ENCODE results near the gene UBE2V1.
"Not testable (repeated sequence)": the region's sequence is repeated elsewhere in the genome, so short reads cannot be mapped to it uniquely, and the experiment has no call there.

Gene UBE2V1

DNA sequence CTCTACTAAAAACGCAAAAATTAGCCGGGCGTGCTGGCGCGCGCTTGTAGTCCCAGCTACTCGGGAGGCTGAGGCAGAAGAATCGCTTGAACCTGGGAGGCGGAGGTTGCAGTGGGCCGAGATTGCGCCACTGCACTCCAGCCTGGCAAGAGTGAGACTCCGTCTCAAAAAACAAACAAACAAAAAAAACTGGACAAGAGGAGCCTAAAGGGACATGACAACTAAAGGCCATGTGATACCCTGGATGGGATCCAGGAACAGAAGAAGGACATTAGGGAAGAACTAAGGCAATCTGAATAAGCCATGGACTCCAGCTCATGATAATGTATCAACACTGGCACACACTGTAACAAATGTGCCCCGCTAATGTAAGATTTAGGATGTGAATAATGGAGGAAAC is 24.8 kb upstream of the UBE2V1 start:
- DNase-seq: not testable (repeated sequence)

DNA sequence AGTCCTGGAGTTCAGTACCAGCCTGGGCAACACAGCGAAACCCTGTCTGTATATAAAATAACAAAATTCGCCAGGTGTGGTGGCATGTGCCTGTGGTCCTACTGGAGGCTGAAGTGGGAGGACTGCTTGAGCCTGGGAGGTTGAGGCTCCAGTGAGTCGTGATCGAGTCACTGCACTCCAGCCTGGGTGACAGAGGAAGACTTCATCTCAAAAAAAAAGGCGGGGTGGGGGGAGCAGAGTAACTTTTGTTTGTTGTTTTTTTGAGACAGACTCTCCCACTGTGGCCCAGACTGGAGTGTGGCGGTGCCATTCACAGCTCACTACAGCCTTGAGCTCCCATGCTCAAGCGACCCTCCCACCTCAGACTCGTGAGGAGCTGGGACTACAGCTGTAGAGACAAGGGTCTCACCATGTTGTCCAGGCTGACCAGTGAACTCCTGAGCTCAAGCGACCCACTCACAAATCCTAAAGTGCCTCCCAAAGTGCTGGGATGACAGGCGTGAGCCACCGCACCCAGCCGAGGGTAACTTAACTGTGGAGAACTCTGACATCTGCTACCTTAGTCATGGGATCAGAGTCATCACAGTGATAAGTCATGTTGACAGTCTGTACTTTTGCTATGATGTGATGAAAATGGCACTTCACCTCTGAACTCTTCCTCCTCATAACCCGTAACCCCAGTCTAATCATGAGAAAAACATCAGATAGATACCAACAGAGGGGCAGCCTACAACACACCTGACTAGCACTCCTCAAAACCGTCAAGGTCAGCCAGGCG is 24.1 kb upstream of the UBE2V1 start:
- DNase-seq: no peak

DNA sequence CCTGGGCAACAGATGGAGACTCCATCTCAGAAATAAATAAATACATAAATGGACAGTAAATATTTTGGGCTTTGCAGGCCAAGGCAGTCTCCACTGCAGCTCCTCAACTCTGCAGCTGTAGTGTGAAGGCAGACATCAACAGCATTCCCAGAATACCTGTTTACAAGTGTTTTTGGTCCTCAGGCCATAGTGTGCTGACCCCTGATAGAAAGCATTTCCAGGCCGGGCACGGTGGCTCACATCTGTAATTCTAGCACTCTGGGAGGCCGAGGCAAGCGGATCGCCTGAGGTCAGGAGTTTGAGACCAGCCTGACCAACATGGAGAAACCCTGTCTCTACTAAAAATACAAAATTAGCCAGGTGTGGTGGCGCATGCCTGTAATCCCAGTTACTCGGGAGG is 22.2 kb upstream of the UBE2V1 start:
- not testable (repeated sequence) for DNase-seq

DNA sequence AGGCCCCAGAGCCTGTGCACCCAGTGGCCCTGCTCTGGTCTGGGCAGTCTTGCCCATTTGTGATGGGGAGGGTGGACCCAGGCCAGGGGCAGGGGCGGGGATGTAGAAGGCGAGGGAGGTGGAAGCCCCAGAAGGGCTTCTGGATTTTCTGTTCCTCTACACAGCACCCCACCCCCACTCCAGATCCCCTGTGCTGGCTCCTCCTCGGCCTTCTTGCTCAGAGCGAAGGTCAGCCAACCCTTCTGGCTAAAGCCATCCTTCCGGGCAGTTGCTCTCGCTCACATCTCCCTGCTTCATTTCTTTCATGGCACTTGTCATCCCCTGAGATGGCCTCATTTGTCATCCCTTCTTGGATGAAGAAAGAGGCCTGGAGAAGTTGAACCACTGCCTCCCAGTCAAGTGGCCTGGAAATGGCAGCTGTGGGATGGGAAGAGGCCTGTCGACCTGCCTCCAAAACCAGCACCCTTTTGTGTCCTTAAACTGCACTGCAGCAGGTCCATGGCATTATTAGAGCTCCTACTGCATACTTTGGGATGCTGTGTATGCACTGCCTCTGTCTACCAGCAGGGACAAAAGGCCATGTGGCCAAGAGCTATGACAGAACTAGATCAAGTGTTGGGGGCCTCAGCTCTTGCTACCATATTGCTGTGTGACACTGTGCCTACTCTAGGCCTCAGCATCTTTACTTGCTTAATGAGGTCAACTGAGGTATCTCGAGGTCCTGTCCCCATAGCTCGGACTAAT is 20.7 kb upstream of the UBE2V1 start:
- DNase-seq: no peak

DNA sequence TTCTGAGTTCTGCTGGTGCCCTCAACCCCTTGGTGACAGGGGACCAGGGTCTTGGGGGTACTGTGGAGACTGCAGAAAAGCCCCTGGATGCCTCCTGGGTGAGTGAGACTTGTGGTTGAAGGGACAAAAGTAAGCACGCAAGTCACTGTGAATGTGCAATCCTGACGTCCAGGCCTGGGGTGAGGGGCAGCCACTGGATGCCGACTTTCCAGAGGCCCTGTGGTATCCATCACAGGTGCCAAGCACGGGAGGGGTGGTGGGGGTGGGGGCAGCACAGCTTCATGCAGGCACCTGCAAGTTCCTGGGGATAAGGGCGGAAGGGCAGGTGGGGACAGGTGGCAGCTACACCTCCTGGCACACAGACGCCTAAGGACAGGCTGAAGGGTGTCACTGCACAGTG is 20.1 kb upstream of the UBE2V1 start:
- DNase-seq: no peak

DNA sequence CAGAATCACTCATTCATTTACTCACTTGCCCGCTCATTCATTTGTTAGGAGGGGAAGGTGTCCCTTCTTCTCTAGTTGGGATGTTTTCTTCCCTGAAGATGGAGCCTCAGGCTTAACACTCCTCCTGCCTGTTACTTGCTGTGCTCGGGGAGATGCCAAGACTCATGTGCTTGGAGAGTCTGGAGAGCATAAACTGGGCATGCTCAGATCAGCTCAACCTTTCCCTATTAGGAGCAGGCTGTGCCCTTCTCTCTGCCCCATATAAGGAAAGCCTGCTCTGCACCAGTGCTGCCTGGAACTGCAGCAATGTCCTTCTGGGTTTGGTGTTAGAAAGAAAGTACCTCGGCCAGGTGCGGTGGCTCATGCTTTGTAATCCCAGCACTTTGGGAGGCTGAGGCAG is 18.0 kb upstream of the UBE2V1 start:
- peak; percentile 39 for DNase-seq

DNA sequence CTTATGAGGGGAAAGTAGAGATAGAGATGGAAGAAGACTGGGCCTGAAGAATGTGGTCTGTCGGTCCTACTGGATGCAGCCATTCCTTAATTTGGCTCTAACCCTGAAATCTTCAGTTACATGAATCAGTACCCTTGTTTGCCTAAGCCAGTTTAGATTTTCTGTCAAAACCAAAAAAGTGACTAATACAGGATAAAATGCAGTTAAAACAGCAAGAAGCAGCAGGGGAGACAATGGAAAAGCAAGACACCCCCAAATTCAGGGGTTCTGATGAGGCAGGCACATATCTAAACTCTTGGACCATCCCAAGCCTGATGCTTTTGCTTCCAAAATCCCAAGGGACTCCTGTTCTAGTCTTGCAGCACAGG is 17.4 kb upstream of the UBE2V1 start:
- no peak for DNase-seq

DNA sequence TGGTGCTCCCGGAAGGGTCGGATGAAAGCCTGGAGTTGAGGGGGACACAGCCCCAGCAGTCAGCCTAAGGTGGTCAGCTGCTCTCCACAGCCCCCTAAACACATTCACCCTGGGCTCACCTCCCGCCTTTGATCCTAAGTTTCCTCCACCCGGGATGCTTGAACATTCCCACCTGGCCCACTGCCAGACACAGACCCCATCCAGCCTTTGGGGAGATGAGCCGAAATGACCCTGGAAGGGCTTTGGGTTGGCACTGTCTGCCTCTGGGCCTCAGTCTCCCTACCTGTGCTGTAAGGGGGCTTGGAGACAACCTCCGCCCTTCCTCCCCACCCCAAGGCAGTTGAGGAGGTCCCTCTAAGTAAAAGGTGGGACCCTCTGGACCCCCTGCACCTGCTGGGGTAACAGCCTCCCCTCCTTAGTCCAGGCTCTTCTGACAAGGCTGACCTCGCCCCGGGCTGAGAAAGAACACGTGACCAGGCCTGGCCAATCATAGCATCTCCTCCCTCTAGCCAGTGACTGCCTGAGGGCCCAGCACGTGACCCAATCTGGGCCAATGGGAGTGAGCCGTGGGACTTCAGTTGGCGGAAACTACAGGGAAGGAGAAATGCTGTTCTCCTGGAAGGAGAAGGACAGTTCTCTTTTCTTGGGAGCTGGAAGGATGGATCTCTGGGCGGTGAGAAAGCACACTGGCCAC is 16.9 kb upstream of the UBE2V1 start:
- no peak for DNase-seq

DNA sequence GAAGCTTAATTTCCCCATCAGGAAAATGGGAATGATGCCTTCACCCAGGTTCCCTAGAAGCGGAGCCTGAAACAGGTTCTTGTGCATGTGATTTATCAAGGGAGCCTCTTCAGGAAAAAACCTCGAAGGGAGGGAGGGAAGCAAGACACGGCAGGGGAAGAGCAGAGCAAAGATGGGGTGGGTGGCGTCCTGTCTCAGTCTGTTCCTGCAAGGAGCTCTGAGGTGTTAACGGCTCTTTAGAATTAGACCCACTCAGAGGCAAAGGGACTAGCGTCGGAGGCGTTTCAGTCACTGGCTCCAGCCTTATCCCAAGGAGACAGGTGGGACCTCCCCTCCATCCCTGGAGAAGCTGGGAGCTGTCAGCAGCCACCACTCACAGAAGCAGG is 15.6 kb upstream of the UBE2V1 start:
- no peak for DNase-seq

DNA sequence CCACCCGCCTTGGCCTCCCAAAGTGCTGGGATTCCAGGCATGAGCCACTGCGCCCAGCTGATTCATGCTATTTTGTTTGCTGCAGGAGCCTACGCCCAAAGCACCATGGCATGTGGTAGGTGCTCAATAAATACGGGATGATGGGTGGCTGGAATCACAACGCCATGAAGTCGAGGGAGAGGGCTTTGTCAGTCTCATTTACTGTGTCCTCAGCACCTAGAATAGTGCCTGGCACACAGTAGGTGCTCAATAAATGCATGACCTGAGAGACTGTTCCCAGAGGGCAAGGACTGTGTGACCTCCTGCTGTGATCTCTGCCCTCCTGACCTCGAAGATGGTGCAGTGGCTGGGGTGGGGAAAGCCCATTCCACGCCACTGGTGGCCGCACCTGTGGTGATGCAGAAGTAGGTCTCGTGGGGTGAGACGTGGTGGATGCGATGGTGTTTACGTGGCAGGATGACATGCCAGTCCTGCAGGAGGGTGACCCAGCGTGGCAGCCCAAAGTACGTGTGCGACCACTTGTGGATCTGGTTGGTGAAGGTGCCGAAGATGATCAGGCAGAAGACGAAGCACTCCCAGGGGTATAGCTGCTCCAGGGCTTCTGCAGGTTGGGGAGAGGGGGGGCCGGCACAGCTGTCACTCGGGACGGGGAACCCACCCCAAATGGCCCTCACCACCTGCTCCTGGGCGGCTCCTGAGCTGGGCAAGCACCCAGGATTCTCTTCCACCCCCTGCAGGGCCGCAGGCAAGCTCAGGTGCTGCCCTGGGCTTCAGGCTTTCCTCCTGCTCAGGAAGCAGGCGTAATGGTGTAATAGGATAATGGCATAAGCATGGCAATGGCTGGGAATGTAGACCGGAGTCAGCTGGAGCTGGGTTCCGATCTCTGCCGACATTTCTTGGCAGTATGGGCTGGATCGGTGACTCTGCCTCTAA is 14.9 kb upstream of the UBE2V1 start:
- DNase-seq: no peak

DNA sequence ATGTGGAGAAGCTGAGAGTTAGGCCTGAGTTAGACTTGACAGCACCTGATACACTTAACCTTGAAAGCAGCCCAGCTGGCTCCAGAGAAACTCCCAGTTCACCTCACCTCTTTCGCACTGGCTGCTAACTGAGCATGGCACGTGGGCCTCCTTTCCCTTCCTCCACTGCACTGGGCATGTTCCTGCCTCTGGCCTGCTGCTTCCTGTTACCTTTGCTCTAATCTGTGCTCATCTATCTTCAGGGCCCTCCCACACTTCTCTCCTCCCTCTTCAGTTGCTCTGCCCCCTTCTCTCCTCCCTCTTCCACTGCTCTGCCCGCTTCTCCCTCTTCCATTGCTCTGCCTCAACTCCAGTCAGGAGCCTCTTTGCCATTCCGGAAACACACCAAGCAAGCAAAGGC is 13.7 kb upstream of the UBE2V1 start:
- DNase-seq: no peak

DNA sequence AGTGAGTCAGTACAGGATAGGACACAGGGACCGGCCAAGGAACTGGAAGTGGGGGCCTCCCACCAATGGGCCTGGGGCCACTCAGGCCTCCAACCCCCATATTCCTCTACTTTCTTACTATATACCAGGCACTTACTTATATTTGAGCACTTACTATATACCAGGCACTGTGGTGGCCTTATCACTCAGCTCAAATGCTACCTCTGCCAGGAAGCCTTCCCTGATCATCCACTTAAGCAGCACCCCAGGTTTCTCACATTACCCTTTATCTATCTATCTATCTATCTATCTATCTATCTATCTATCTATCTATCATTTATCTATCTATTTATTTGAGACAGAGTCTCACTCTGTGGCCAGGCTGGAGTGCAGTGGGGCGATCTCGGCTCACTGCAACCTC is 12.3 kb upstream of the UBE2V1 start:
- DNase-seq: no peak

DNA sequence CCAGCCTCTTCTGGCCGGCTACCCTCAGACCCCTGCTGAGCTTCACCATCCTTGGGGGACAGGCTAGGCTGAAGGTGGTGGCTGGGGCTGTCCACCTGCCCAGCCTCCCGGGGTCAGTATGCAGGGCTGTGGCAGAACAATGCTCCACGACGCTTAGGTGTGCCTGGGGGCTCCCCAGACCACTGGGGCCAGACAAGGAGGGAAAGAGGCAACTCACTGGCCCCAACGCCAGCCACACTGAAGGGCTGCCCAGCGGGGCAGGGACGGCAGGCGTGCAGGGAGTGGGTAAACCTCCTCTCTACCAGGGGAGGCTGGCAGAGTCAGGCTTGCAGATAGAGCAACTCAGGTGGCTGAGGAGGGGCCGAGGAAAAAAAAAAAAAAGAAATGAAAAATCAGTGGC is 11.5 kb upstream of the UBE2V1 start:
- DNase-seq: no peak

DNA sequence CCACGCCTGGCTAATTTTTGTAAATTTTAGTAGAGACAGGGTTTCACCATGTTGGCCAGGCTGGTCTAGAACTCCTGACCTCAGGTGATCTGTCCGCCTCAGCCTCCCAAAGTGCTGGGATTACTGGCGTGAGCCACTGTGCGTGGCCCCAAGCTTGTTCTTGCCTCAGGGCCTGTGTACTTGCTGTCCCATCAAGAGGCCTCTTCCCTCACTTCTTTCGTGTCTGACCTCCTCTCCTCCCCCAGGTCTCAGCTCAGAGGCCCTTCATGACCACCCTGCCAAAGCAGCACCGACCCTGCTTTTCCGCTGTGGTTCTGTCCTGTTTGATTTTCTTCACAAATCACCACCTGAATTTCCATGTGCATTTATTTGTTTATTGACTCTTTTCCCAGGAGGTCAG is 10.5 kb upstream of the UBE2V1 start:
- DNase-seq: no peak

DNA sequence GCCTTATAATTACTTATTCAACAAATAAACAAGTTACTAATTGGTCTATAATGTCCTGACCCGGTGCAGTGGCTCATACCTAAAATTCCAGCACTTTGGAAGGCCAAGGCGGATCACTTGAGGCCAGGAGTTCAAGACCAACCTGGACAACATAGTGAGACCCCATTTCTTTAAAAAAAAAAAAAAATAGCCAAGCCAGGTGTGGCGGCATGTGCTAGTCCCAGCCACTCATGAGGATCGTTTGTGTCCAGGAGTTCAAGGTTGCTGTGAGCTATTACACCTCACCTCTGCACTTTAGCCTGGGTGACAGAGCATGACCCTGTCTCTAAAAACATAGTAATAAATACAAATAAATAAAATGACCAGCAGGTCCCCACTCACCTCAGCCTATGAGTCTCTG is 9.8 kb upstream of the UBE2V1 start:
- no peak for DNase-seq

DNA sequence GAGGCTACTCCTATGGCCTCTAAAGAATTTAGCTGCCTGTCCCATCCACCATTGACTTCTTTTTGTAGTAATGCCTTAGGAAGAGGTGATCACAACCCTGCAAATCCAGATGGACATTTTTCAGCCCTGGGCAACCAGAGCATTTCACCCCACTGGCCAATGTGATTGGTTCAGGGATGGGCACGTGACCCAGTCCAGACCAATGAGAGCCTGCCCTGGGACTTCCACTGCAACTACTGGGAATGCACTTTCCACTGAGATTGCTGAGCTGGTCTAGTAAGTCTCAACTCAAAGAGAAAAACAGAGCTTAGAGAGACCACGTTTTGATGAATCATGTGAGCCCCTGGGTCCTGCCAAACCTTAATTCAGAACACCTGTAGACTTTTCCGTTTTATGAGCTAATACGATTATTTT is 8.9 kb upstream of the UBE2V1 start:
- DNase-seq: peak; percentile 76

DNA sequence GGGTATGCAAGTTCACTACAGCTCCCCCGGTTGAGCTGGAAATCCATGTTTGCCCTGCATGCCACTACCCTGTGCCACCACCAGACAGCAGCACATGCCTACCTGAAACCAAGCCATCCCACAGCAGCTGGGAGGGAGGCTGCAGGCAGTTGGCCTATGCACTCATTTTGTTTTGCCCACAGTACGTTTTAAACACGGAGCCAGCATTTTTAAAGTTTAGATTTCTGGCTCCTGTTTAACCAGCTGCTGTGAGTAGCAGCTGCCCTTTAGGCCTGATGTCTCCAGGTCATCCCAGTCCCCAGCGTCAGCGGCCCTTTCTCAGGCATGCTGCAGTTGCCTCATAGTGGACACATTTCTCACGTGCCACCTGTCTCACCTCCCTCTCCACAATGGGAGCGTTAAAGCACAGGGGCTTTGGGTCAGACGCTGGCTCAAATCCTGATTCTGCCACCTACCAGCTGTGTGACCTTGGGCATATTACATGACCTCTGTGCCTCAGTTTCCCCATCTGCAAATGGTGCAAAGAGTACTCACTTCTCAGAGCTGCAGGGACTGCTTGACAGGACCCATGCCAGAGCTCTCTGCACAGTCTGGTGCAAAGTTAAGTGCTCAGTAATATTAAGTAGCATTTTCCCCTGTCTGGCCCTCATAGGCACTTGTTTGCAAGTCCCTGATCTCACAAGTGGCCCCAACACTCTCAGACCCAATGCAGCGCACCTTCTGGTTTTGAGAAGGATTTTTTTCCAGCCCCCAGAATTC is 8.2 kb upstream of the UBE2V1 start:
- peak; percentile 45 for DNase-seq

DNA sequence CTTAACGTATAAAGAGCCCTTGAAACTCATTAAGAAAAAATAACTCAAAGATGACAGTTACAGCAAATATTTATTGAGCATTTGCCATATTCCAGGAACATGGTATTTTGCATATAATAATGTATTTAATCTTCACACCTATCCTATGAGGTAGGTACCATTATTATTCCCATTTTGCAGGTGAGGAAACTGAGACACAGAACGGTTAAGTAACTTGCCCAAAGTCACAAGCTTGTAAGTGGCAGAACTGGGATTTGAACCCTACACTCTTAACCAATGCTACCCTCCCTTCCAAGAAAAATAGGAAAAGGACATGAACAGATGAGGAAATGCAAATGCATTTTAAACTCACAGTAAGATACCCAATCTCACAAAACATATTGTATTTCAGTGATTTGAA is 5.3 kb upstream of the UBE2V1 start:
- no peak for DNase-seq

DNA sequence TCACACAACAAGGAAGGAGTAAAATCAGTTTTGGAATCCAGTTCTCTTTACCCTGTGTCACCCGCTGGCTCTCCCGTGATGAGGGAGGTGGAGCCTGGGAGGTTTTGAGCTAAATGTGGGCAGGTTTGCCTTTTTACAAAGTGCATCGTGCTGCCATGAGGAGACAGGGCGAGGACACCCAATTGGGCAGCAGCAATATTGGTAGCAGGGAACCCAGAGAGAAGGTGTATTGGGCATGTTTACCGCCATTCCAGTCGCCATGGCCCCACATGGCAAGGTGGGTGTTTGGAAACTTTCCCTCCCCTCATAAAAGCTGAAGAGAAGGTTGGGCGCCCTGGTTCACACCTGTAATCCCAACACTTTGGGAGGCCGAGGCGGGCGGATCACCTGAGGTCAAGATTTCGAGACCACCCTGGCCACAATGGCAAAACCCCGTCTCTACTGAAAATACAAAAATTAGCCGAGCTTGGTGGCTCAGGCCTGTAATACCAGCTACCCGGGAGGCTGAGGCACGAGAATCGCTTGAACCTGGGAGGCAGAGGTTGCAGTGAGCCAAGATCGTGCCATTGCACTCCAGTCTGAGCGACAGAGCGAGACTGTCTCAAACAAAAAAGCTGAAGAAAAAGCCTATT is 3.5 kb upstream of the UBE2V1 start:
- no peak for DNase-seq

DNA sequence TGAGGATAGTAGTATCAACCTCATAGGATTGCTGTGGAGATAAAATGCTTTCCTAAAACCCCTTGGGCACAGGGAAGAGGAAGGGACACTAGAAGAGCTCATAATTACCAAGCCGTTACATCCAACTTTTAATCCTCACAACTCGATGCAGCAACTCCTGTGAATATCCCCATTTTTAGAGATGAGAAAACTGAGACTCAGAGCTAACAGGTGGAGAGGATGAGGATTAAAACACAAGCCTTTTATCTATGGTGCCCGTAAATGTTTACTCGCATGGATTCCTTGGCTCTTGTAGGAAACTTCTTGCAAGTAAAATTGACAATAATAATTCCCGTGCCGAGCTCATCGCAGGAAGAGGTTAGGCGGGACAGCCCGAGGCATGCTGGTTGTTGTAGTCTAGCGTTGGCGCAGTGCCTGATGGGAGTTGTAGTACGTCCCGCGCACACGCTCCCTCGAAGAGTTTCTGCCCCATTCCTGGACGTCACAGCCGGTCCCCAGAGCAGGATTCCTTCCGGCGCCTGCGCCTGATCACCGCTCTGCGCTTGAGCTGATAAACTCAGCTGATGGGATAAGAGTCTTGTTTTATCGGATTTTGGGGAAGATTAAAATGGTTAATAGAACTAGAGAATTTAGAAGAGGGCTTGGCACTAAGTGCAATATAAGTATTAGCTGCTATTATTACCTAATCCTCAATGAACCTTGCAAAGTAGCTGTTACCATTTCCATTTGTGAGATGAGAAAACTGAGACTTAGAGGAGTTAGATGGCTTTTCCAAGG is 2.8 kb upstream of the UBE2V1 start:
- peak; percentile 97 for DNase-seq
